IMR-90 (cell line): ENCODE data around the gene ARHGEF16. TPM values are rescaled to one million over a fixed set of nuclear protein-coding genes. Genes with fewer than 3 reads are reported as not detected.

Source experiments
- ATAC-seq: fragments of 200-7000 bp; cut with Tn5 transposase; 2 replicates; pipeline ENCODE4 v1.9.1; 2020; ENCODE audit warnings: low read depth, mild to moderate bottlenecking, moderate library complexity
- BruUV-seq: library from RNA; stranded (reverse); fragments of 400-500 nt; replicated peaks from 2 replicates; lab custom pipeline; 2021; lab: Mats Ljungman, UMichigan
- CTCF ChIA-PET: fragments of 300-600 bp; formaldehyde crosslinking; extraction: SDS; loops from one replicate; lab custom pipeline; 2021; ENCODE audit warnings: antibody characterized with exemption; lab: Yijun Ruan, JAX
- POLR2A ChIA-PET: fragments of 300-600 bp; sonication (Branson Sonifier 250); formaldehyde crosslinking; loops from one replicate; lab custom pipeline; 2022; ENCODE audit warnings: antibody characterized with exemption; ENCODE audit not compliant: unreplicated experiment; lab: Charles Lee
- DNase-seq: peaks from one replicate; pipeline ENCODE4 v3.0.0; 2013
- H2AFZ ChIP-seq: replicated peaks from 2 replicates; pipeline ENCODE3; 2013; ENCODE audit warnings: low read length, mild to moderate bottlenecking; ENCODE audit not compliant: poor library complexity
- H2AK5ac ChIP-seq: 2 replicates; pipeline ENCODE4 v1.6.1; 2013; ENCODE audit warnings: low read depth, low read length, inconsistent platforms
- H2AK9ac ChIP-seq: replicated peaks from 2 replicates; pipeline ENCODE3; 2013; ENCODE audit warnings: mild to moderate bottlenecking, low read depth, low read length, moderate library complexity; ENCODE audit not compliant: poor library complexity
- H2BK120ac ChIP-seq: 2 replicates; pipeline ENCODE4 v1.6.1; 2013; ENCODE audit warnings: low read depth, low read length, inconsistent platforms
- H2BK15ac ChIP-seq: 3 replicates; pipeline ENCODE4 v1.6.1; 2013; ENCODE audit warnings: low read depth, low read length, inconsistent platforms
- H2BK20ac ChIP-seq: 2 replicates; pipeline ENCODE4 v1.6.1; 2013; ENCODE audit warnings: low read depth, mild to moderate bottlenecking, inconsistent platforms, low read length, moderate library complexity
- H2BK5ac ChIP-seq: 2 replicates; pipeline ENCODE4 v1.6.1; 2013; ENCODE audit warnings: mild to moderate bottlenecking, low read depth, low read length, inconsistent platforms; ENCODE audit not compliant: poor library complexity, severe bottlenecking
- H3K14ac ChIP-seq: replicated peaks from 2 replicates; pipeline ENCODE4 v1.6.1; 2013; ENCODE audit warnings: low read depth, low read length, inconsistent platforms
- H3K18ac ChIP-seq: 2 replicates; pipeline ENCODE4 v1.6.1; 2013; ENCODE audit warnings: low read depth, low read length, control low read depth
- H3K23ac ChIP-seq: 2 replicates; pipeline ENCODE4 v1.6.1; 2013; ENCODE audit warnings: low read depth, low read length, inconsistent platforms
- H3K27ac ChIP-seq: 2 replicates; pipeline ENCODE4 v1.5.1; 2013; ENCODE audit warnings: mild to moderate bottlenecking, control low read depth, low read length; ENCODE audit not compliant: insufficient read depth
- H3K27me3 ChIP-seq: 2 replicates; pipeline ENCODE4 v1.6.1; 2013; ENCODE audit warnings: low read length; ENCODE audit not compliant: control insufficient read depth, insufficient read depth
- H3K36me3 ChIP-seq: 2 replicates; pipeline ENCODE4 v1.6.1; 2013; ENCODE audit warnings: low read length, mixed read lengths; ENCODE audit not compliant: control insufficient read depth, insufficient read depth
- H3K4ac ChIP-seq: 2 replicates; pipeline ENCODE4 v1.6.1; 2013; ENCODE audit warnings: low read depth, low read length, inconsistent platforms
- H3K4me1 ChIP-seq: 2 replicates; pipeline ENCODE4 v1.6.1; 2013; ENCODE audit warnings: low read length, mixed read lengths; ENCODE audit not compliant: control insufficient read depth, insufficient read depth
- H3K4me2 ChIP-seq: 2 replicates; pipeline ENCODE4 v1.6.1; 2013; ENCODE audit warnings: low read depth, mild to moderate bottlenecking, control low read depth, low read length, moderate library complexity
- H3K4me3 ChIP-seq: 2 replicates; pipeline ENCODE4 v1.5.1; 2013; ENCODE audit warnings: low read depth, mild to moderate bottlenecking, control low read depth, low read length, moderate library complexity; ENCODE audit not compliant: insufficient read depth
- H3K56ac ChIP-seq: 2 replicates; pipeline ENCODE4 v1.6.1; 2013; ENCODE audit warnings: low read length, inconsistent platforms; ENCODE audit not compliant: insufficient read depth; ENCODE audit errors: extremely low read depth
- H3K79me1 ChIP-seq, 2 experiments: 2 replicates each; pipeline ENCODE4 v1.6.1; 2013; ENCODE audit warnings: low read length in 2 of 2, inconsistent platforms in 1 of 2, low read depth in 1 of 2
- H3K9ac ChIP-seq: 2 replicates; pipeline ENCODE4 v1.6.1; 2013; ENCODE audit warnings: low read depth, low read length, control low read depth
- H3K9me1 ChIP-seq: 2 replicates; pipeline ENCODE4 v1.6.1; 2013; ENCODE audit warnings: low read length, inconsistent platforms; ENCODE audit not compliant: insufficient read depth
- H3K9me3 ChIP-seq: 2 replicates; pipeline ENCODE4 v1.6.1; 2013; ENCODE audit warnings: low read length; ENCODE audit not compliant: control insufficient read depth, insufficient read depth
- H4K20me1 ChIP-seq: 2 replicates; pipeline ENCODE4 v1.6.1; 2013; ENCODE audit warnings: low read length, inconsistent platforms; ENCODE audit not compliant: insufficient read depth
- H4K5ac ChIP-seq: 2 replicates; pipeline ENCODE4 v1.6.1; 2013; ENCODE audit warnings: mild to moderate bottlenecking, low read depth, low read length, control low read depth
- H4K8ac ChIP-seq, 2 experiments: 2 replicates each; pipeline ENCODE4 v1.6.1; 2013; ENCODE audit warnings: low read depth in 2 of 2, low read length in 2 of 2, control low read depth in 1 of 2, inconsistent platforms in 1 of 2
- H4K91ac ChIP-seq: 2 replicates; pipeline ENCODE4 v1.6.1; 2013; ENCODE audit warnings: low read depth, low read length, inconsistent platforms; ENCODE audit not compliant: insufficient read depth
- FOS ChIP-seq: fragments of 150-350 bp; IDR thresholded peaks from 2 replicates; pipeline ENCODE4 v1.6.1; 2016; ENCODE audit warnings: low read depth, low read length
- MAFK ChIP-seq: IDR thresholded peaks from 2 replicates; pipeline ENCODE4 v1.6.1; 2012; ENCODE audit warnings: low read depth, low read length, improper control_type of control experiment
- MAZ ChIP-seq: IDR thresholded peaks from 2 replicates; pipeline ENCODE4 v1.6.1; 2012; ENCODE audit warnings: low read depth, mild to moderate bottlenecking, low read length, improper control_type of control experiment, moderate library complexity, borderline replicate concordance
- MXI1 ChIP-seq: IDR thresholded peaks from 2 replicates; pipeline ENCODE4 v1.6.1; 2012; ENCODE audit warnings: low read depth, mild to moderate bottlenecking, low read length, moderate library complexity, borderline replicate concordance
- NFE2L2 ChIP-seq: fragments of 150-350 bp; IDR thresholded peaks from 2 replicates; pipeline ENCODE4 v1.6.1; 2016; ENCODE audit warnings: low read depth, mild to moderate bottlenecking, low read length
- RAD21 ChIP-seq: IDR thresholded peaks from 2 replicates; pipeline ENCODE4 v1.6.1; 2012; ENCODE audit warnings: low read length, improper control_type of control experiment
- RCOR1 ChIP-seq: IDR thresholded peaks from 2 replicates; pipeline ENCODE4 v1.6.1; 2012; ENCODE audit warnings: mild to moderate bottlenecking, low read length, improper control_type of control experiment; ENCODE audit not compliant: insufficient replicate concordance
- RFX5 ChIP-seq: IDR thresholded peaks from 2 replicates; pipeline ENCODE4 v1.8.0; 2012; ENCODE audit warnings: low read depth, mild to moderate bottlenecking, low read length, moderate library complexity
- WGBS, 2 experiments: methylation state at CpG; one replicate each; pipeline versions ENCODE4 v1.1.5 to v1.1.7; 2013; ENCODE audit warnings: missing lambda C conversion rate in 2 of 2; ENCODE audit not compliant: insufficient read length in 1 of 2; ENCODE audit errors: extremely low coverage in 2 of 2; 5-methylcytosine and 5-hydroxymethylcytosine counted together
- dilution Hi-C: fragments of 300-500 bp; cut with HindIII; formaldehyde crosslinking; loops from one replicate; pipeline ENCODE4 v1.14.3; 2018; ENCODE audit warnings: low sequenced_read_pairs; ENCODE audit not compliant: unreplicated experiment
- in situ Hi-C: fragments of 300-500 bp; cut with MboI; formaldehyde crosslinking; loops from 3 replicates; pipeline ENCODE4 v1.14.3; 2019; ENCODE audit warnings: low sequenced_read_pairs, inconsistent platforms, mixed read lengths
- intact Hi-C: fragments of 100-400 bp; cut with micrococcal nuclease; formaldehyde crosslinking; loops from 2 replicates; pipeline ENCODE4 v1.10.0; 2022
- polyA plus RNA-seq, 3 experiments: library from polyadenylated mRNA; depleted of rRNA; stranded (reverse); fragments of >200 nt; gene quantifications; 2 replicates each; pipeline ENCODE4 v1.2.3, GENCODE V29; 2012; ENCODE audit warnings: low replicate concordance in 1 of 3
- total RNA-seq: library from RNA; depleted of rRNA; stranded (reverse); fragments of >200 nt; gene quantifications from 2 replicates; pipeline ENCODE4 v1.2.3, GENCODE V29; 2012
- TF ChIP-seq, protein P1 (sequence below): fragments of 150-350 bp; IDR thresholded peaks from 2 replicates; pipeline ENCODE4 v1.6.1; 2016; ENCODE audit warnings: low read depth, mild to moderate bottlenecking, low read length, moderate library complexity, borderline replicate concordance
- TF ChIP-seq, protein P2 (sequence below): conservative IDR thresholded peaks from 2 replicates; pipeline ENCODE4 v1.5.1; 2012; ENCODE audit warnings: mild to moderate bottlenecking, low read depth, low read length, improper control_type of control experiment

ARHGEF16 gene
- total and polyA plus RNA-seq, 2 of the 4 experiments (the other 2 are of a cell fraction), result 0.18 to 0.39 TPM

DNA sequence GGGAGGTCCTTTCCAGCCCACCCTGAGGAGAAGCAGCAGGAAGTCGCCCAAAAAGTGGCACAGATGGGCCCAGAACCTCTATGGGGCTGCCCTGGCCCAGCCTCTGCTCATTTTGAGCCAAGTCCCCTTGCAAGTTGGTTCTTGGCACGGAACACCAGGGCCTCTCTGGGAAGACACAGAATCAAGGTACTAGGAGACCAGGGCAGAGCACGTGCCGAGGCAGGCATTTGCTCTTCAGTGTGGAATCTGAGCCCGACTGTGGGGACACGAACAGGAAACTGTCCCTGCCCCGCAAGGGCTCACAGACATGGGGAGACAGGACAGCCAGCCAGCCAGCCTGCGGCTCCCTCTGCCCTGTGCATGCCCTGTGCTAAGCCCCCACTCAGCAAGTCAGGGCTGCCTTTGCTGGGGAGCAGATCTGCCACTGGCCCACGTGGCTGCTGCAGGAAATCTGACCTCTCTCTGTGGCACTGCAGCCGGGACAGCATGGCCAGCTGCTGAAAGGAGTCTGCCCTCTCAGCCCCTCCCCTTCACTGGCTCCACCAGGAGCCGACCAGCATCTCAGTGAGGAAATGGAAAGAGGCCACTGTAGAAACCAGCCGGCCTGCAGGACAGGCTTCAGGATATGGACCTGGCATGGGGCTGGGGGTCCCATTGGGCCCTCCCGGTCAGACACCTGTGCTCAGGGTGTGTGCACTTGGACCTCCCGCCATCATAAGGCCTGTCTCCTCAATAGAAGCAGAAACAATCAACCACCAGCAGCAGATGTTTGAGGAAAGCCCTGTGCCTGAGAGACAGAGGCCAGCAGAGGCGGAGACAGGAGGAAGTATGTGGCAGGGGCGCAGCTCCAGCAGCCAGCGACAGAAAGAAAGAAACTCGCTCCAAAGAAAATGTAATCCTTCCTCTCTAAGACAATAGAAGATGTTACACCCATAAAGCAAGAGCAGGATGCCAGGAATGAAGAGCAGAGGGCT lies 3.7 kb downstream of the ARHGEF16 start (continued):
- TF ChIP-seq MAZ (no peak), NFE2L2 (no peak)

DNA sequence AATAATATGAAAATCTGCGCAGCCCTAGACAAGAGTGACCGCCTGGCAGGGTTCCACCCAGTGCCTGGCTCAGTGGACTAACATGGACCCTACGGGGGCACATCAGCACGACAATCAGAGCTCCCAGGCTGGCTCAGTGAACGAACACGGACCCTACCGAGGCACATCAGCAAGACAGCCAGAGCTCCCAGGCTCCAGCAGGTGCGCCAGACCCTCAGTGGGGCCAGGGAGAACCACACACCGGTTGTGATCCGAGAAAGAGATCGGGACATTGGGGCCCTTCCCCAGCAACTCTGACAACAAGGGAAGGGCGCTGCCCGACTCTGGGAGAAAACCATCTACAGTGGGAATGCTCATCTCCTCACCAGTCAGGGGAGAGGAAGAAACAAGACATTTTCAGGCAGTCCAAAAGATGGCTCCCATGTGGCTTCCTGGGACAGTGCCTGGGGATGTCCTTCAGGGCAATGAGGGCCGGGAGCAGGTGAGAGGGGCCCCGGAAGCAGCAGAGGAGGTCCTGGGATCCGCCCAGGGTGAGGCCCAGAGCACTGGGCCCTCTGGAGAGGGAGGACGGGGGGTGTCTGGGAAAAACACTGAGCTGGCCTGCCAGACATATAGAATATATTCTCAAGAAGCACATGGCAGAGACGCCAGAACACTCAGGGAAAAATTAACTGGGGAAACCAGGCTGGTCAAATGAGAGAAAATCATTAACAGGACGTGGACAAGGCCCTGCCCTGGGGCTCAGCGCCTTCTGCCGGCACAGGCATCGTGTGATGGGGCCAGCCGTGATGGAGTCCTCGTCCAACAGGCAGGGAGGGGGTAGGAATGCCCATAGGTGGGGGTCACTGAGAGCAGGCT lies 4.8 kb downstream of the ARHGEF16 start:
- Histone ChIP-seq H3K4me3 (no peak overlapping the region), H3K56ac (no peak overlapping the region), H4K91ac (no peak overlapping the region), H2BK120ac (no peak overlapping the region), H3K14ac (no peak overlapping the region), H3K9ac (no peak overlapping the region), H3K9me1 (no peaks in the 10 kb centered on the region), H4K8ac (no peak overlapping the region), H2BK15ac (no peak overlapping the region), H3K4ac (no peak overlapping the region), H4K20me1 (no peaks in the 10 kb centered on the region), H2AK9ac (no peak overlapping the region), H2AK5ac (no peak overlapping the region), H3K9me3 (no peaks in the 10 kb centered on the region), H3K27ac (no peak overlapping the region), H3K4me1 (no peaks in the 10 kb centered on the region), H3K27me3 (peaks cover 27% of the 10 kb centered on the region), H3K79me1 (no peaks in the 10 kb centered on the region), H2BK20ac (no peak overlapping the region), H2AFZ (no peak overlapping the region), H3K18ac (no peak overlapping the region), H3K4me2 (no peak overlapping the region), H2BK5ac (no peak overlapping the region), H4K5ac (no peak overlapping the region), H3K23ac (no peak overlapping the region), H3K36me3 (no peaks in the 10 kb centered on the region)
- BruUV-seq, result no TSS peak
- POLR2A ChIA-PET, result no interaction called here
- intact Hi-C loops (no loop called here), in situ Hi-C loops (no loop called here), dilution Hi-C loops (no loop called here)
- DNase-seq (no peak), ATAC-seq (no peak)
- WGBS, 2 experiments, result 68% methylated on average over 13 of the region's 24 CpGs; no CpG with 5 or more reads in 1 of the 2 experiments
- CTCF ChIA-PET, result interaction anchor here (1.2 kb wide), 1 partner anchor 12 kb away, joined by 3 read pairs; no protein-coding TSS in a partner anchor
- TF ChIP-seq, protein P1, sequence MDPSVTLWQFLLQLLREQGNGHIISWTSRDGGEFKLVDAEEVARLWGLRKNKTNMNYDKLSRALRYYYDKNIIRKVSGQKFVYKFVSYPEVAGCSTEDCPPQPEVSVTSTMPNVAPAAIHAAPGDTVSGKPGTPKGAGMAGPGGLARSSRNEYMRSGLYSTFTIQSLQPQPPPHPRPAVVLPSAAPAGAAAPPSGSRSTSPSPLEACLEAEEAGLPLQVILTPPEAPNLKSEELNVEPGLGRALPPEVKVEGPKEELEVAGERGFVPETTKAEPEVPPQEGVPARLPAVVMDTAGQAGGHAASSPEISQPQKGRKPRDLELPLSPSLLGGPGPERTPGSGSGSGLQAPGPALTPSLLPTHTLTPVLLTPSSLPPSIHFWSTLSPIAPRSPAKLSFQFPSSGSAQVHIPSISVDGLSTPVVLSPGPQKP, result no peak
- TF ChIP-seq MXI1 (no peak), NFE2L2 (no peak), RFX5 (no peak), RCOR1 (no peak), MAFK (no peak), RAD21 (no peak), MAZ (no peak), FOS (no peak)
- TF ChIP-seq, protein P2, sequence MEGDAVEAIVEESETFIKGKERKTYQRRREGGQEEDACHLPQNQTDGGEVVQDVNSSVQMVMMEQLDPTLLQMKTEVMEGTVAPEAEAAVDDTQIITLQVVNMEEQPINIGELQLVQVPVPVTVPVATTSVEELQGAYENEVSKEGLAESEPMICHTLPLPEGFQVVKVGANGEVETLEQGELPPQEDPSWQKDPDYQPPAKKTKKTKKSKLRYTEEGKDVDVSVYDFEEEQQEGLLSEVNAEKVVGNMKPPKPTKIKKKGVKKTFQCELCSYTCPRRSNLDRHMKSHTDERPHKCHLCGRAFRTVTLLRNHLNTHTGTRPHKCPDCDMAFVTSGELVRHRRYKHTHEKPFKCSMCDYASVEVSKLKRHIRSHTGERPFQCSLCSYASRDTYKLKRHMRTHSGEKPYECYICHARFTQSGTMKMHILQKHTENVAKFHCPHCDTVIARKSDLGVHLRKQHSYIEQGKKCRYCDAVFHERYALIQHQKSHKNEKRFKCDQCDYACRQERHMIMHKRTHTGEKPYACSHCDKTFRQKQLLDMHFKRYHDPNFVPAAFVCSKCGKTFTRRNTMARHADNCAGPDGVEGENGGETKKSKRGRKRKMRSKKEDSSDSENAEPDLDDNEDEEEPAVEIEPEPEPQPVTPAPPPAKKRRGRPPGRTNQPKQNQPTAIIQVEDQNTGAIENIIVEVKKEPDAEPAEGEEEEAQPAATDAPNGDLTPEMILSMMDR, result no peak
